IMR-90 (cell line): ENCODE data around the gene HEATR3. TPM values are rescaled to one million over a fixed set of nuclear protein-coding genes. Genes with fewer than 3 reads are reported as not detected.

ENCODE experiments used
- ATAC-seq: fragments of 200-7000 bp; cut with Tn5 transposase; 2 replicates; pipeline ENCODE4 v1.9.1; 2020; ENCODE audit warnings: low read depth, mild to moderate bottlenecking, moderate library complexity
- BruUV-seq: library from RNA; stranded (reverse); fragments of 400-500 nt; replicated peaks from 2 replicates; lab custom pipeline; 2021; lab: Mats Ljungman, UMichigan
- CTCF ChIA-PET: fragments of 300-600 bp; formaldehyde crosslinking; extraction: SDS; loops from one replicate; lab custom pipeline; 2021; ENCODE audit warnings: antibody characterized with exemption; lab: Yijun Ruan, JAX
- POLR2A ChIA-PET: fragments of 300-600 bp; sonication (Branson Sonifier 250); formaldehyde crosslinking; loops from one replicate; lab custom pipeline; 2022; ENCODE audit warnings: antibody characterized with exemption; ENCODE audit not compliant: unreplicated experiment; lab: Charles Lee
- DNase-seq: peaks from one replicate; pipeline ENCODE4 v3.0.0; 2013
- H2AFZ ChIP-seq: replicated peaks from 2 replicates; pipeline ENCODE3; 2013; ENCODE audit warnings: low read length, mild to moderate bottlenecking; ENCODE audit not compliant: poor library complexity
- H2AK5ac ChIP-seq: 2 replicates; pipeline ENCODE4 v1.6.1; 2013; ENCODE audit warnings: low read depth, low read length, inconsistent platforms
- H2AK9ac ChIP-seq: replicated peaks from 2 replicates; pipeline ENCODE3; 2013; ENCODE audit warnings: mild to moderate bottlenecking, low read depth, low read length, moderate library complexity; ENCODE audit not compliant: poor library complexity
- H2BK120ac ChIP-seq: 2 replicates; pipeline ENCODE4 v1.6.1; 2013; ENCODE audit warnings: low read depth, low read length, inconsistent platforms
- H2BK15ac ChIP-seq: 3 replicates; pipeline ENCODE4 v1.6.1; 2013; ENCODE audit warnings: low read depth, low read length, inconsistent platforms
- H2BK20ac ChIP-seq: 2 replicates; pipeline ENCODE4 v1.6.1; 2013; ENCODE audit warnings: low read depth, mild to moderate bottlenecking, inconsistent platforms, low read length, moderate library complexity
- H2BK5ac ChIP-seq: 2 replicates; pipeline ENCODE4 v1.6.1; 2013; ENCODE audit warnings: mild to moderate bottlenecking, low read depth, low read length, inconsistent platforms; ENCODE audit not compliant: poor library complexity, severe bottlenecking
- H3K14ac ChIP-seq: replicated peaks from 2 replicates; pipeline ENCODE4 v1.6.1; 2013; ENCODE audit warnings: low read depth, low read length, inconsistent platforms
- H3K18ac ChIP-seq: 2 replicates; pipeline ENCODE4 v1.6.1; 2013; ENCODE audit warnings: low read depth, low read length, control low read depth
- H3K23ac ChIP-seq: 2 replicates; pipeline ENCODE4 v1.6.1; 2013; ENCODE audit warnings: low read depth, low read length, inconsistent platforms
- H3K27ac ChIP-seq: 2 replicates; pipeline ENCODE4 v1.5.1; 2013; ENCODE audit warnings: mild to moderate bottlenecking, control low read depth, low read length; ENCODE audit not compliant: insufficient read depth
- H3K27me3 ChIP-seq: 2 replicates; pipeline ENCODE4 v1.6.1; 2013; ENCODE audit warnings: low read length; ENCODE audit not compliant: control insufficient read depth, insufficient read depth
- H3K36me3 ChIP-seq: 2 replicates; pipeline ENCODE4 v1.6.1; 2013; ENCODE audit warnings: low read length, mixed read lengths; ENCODE audit not compliant: control insufficient read depth, insufficient read depth
- H3K4ac ChIP-seq: 2 replicates; pipeline ENCODE4 v1.6.1; 2013; ENCODE audit warnings: low read depth, low read length, inconsistent platforms
- H3K4me1 ChIP-seq: 2 replicates; pipeline ENCODE4 v1.6.1; 2013; ENCODE audit warnings: low read length, mixed read lengths; ENCODE audit not compliant: control insufficient read depth, insufficient read depth
- H3K4me2 ChIP-seq: 2 replicates; pipeline ENCODE4 v1.6.1; 2013; ENCODE audit warnings: low read depth, mild to moderate bottlenecking, control low read depth, low read length, moderate library complexity
- H3K4me3 ChIP-seq: 2 replicates; pipeline ENCODE4 v1.5.1; 2013; ENCODE audit warnings: low read depth, mild to moderate bottlenecking, control low read depth, low read length, moderate library complexity; ENCODE audit not compliant: insufficient read depth
- H3K56ac ChIP-seq: 2 replicates; pipeline ENCODE4 v1.6.1; 2013; ENCODE audit warnings: low read length, inconsistent platforms; ENCODE audit not compliant: insufficient read depth; ENCODE audit errors: extremely low read depth
- H3K79me1 ChIP-seq, 2 experiments: 2 replicates each; pipeline ENCODE4 v1.6.1; 2013; ENCODE audit warnings: low read length in 2 of 2, inconsistent platforms in 1 of 2, low read depth in 1 of 2
- H3K9ac ChIP-seq: 2 replicates; pipeline ENCODE4 v1.6.1; 2013; ENCODE audit warnings: low read depth, low read length, control low read depth
- H3K9me1 ChIP-seq: 2 replicates; pipeline ENCODE4 v1.6.1; 2013; ENCODE audit warnings: low read length, inconsistent platforms; ENCODE audit not compliant: insufficient read depth
- H3K9me3 ChIP-seq: 2 replicates; pipeline ENCODE4 v1.6.1; 2013; ENCODE audit warnings: low read length; ENCODE audit not compliant: control insufficient read depth, insufficient read depth
- H4K20me1 ChIP-seq: 2 replicates; pipeline ENCODE4 v1.6.1; 2013; ENCODE audit warnings: low read length, inconsistent platforms; ENCODE audit not compliant: insufficient read depth
- H4K5ac ChIP-seq: 2 replicates; pipeline ENCODE4 v1.6.1; 2013; ENCODE audit warnings: mild to moderate bottlenecking, low read depth, low read length, control low read depth
- H4K8ac ChIP-seq, 2 experiments: 2 replicates each; pipeline ENCODE4 v1.6.1; 2013; ENCODE audit warnings: low read depth in 2 of 2, low read length in 2 of 2, control low read depth in 1 of 2, inconsistent platforms in 1 of 2
- H4K91ac ChIP-seq: 2 replicates; pipeline ENCODE4 v1.6.1; 2013; ENCODE audit warnings: low read depth, low read length, inconsistent platforms; ENCODE audit not compliant: insufficient read depth
- FOS ChIP-seq: fragments of 150-350 bp; IDR thresholded peaks from 2 replicates; pipeline ENCODE4 v1.6.1; 2016; ENCODE audit warnings: low read depth, low read length
- MAFK ChIP-seq: IDR thresholded peaks from 2 replicates; pipeline ENCODE4 v1.6.1; 2012; ENCODE audit warnings: low read depth, low read length, improper control_type of control experiment
- MAZ ChIP-seq: IDR thresholded peaks from 2 replicates; pipeline ENCODE4 v1.6.1; 2012; ENCODE audit warnings: low read depth, mild to moderate bottlenecking, low read length, improper control_type of control experiment, moderate library complexity, borderline replicate concordance
- MXI1 ChIP-seq: IDR thresholded peaks from 2 replicates; pipeline ENCODE4 v1.6.1; 2012; ENCODE audit warnings: low read depth, mild to moderate bottlenecking, low read length, moderate library complexity, borderline replicate concordance
- POLR2A ChIP-seq: IDR thresholded peaks from 2 replicates; pipeline ENCODE4 v1.6.1; 2012; ENCODE audit warnings: mild to moderate bottlenecking, low read depth, low read length
- RAD21 ChIP-seq: IDR thresholded peaks from 2 replicates; pipeline ENCODE4 v1.6.1; 2012; ENCODE audit warnings: low read length, improper control_type of control experiment
- RFX5 ChIP-seq: IDR thresholded peaks from 2 replicates; pipeline ENCODE4 v1.8.0; 2012; ENCODE audit warnings: low read depth, mild to moderate bottlenecking, low read length, moderate library complexity
- SMC3 ChIP-seq: fragments of 150-350 bp; IDR thresholded peaks from 2 replicates; pipeline ENCODE4 v1.6.1; 2016; ENCODE audit warnings: low read depth, mild to moderate bottlenecking, antibody characterized with exemption, low read length, moderate library complexity
- WGBS, 2 experiments: methylation state at CpG; one replicate each; pipeline versions ENCODE4 v1.1.5 to v1.1.7; 2013; ENCODE audit warnings: missing lambda C conversion rate in 2 of 2; ENCODE audit not compliant: insufficient read length in 1 of 2; ENCODE audit errors: extremely low coverage in 2 of 2; 5-methylcytosine and 5-hydroxymethylcytosine counted together
- dilution Hi-C: fragments of 300-500 bp; cut with HindIII; formaldehyde crosslinking; loops from one replicate; pipeline ENCODE4 v1.14.3; 2018; ENCODE audit warnings: low sequenced_read_pairs; ENCODE audit not compliant: unreplicated experiment
- in situ Hi-C: fragments of 300-500 bp; cut with MboI; formaldehyde crosslinking; loops from 3 replicates; pipeline ENCODE4 v1.14.3; 2019; ENCODE audit warnings: low sequenced_read_pairs, inconsistent platforms, mixed read lengths
- intact Hi-C: fragments of 100-400 bp; cut with micrococcal nuclease; formaldehyde crosslinking; loops from 2 replicates; pipeline ENCODE4 v1.10.0; 2022
- polyA plus RNA-seq, 3 experiments: library from polyadenylated mRNA; depleted of rRNA; stranded (reverse); fragments of >200 nt; gene quantifications; 2 replicates each; pipeline ENCODE4 v1.2.3, GENCODE V29; 2012; ENCODE audit warnings: low replicate concordance in 1 of 3
- total RNA-seq: library from RNA; depleted of rRNA; stranded (reverse); fragments of >200 nt; gene quantifications from 2 replicates; pipeline ENCODE4 v1.2.3, GENCODE V29; 2012
- TF ChIP-seq, protein P1 (sequence below): fragments of 150-350 bp; IDR thresholded peaks from 2 replicates; pipeline ENCODE4 v1.6.1; 2016; ENCODE audit warnings: low read depth, mild to moderate bottlenecking, low read length, moderate library complexity, borderline replicate concordance
- TF ChIP-seq, protein P2 (sequence below): conservative IDR thresholded peaks from 2 replicates; pipeline ENCODE4 v1.5.1; 2012; ENCODE audit warnings: mild to moderate bottlenecking, low read depth, low read length, improper control_type of control experiment

Gene HEATR3
- total and polyA plus RNA-seq, 2 of the 4 experiments (the other 2 are of a cell fraction): 9.4 to 21.1 TPM

DNA sequence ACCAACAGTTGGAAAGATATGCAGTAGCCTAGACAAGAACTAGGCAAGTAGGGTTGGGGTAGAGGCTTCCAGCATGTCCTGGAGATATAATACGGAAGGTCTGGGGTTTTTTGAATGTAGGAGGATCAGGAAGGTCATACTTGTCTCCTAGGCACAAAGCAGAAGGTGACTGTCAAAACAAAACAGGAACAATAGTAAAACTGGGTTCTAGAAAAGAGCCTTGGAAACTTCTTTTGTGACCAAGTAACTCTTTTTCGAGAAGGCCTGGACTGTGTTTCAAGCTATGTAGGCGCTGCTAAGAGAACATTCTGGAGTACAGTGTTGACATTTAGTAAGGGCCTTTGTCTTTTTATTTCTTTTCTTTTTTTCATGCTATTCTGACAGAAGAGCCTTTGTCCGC lies 60.4 kb downstream of the HEATR3 start:
- H4K8ac ChIP-seq: no peak overlapping the region
- dilution Hi-C loops: no loop called here
- no peaks in the 10 kb centered on the region for H4K20me1 ChIP-seq
- H2AK9ac ChIP-seq: no peak overlapping the region
- H2AK5ac ChIP-seq: no peak overlapping the region
- POLR2A ChIA-PET: no interaction called here
- H3K56ac ChIP-seq: no peak overlapping the region
- CTCF ChIA-PET: no interaction called here
- no peak overlapping the region for H3K27ac ChIP-seq
- H3K79me1 ChIP-seq: no peaks in the 10 kb centered on the region
- no peak overlapping the region for H4K5ac ChIP-seq
- no peak overlapping the region for H2BK15ac ChIP-seq
- no peak overlapping the region for H3K18ac ChIP-seq
- ATAC-seq (no peak), DNase-seq (no peak)
- H3K9ac ChIP-seq: no peak overlapping the region
- H3K23ac ChIP-seq: no peak overlapping the region
- no peak overlapping the region for H3K4me3 ChIP-seq
- H3K36me3 ChIP-seq: no peaks in the 10 kb centered on the region
- no peaks in the 10 kb centered on the region for H3K9me1 ChIP-seq
- no TSS peak for BruUV-seq
- peaks cover 3% of the 10 kb centered on the region for H3K27me3 ChIP-seq
- no peak overlapping the region for H3K14ac ChIP-seq
- 100% methylated on average over 1 of the region's 4 CpGs; no CpG with 5 or more reads in 1 of the 2 experiments for WGBS, 2 experiments
- H2BK5ac ChIP-seq: no peak overlapping the region
- TF ChIP-seq RFX5 (no peak), RAD21 (no peak), MAFK (no peak), FOS (no peak), MXI1 (no peak), SMC3 (no peak), POLR2A (no peak), MAZ (no peak)
- TF ChIP-seq, protein P1, sequence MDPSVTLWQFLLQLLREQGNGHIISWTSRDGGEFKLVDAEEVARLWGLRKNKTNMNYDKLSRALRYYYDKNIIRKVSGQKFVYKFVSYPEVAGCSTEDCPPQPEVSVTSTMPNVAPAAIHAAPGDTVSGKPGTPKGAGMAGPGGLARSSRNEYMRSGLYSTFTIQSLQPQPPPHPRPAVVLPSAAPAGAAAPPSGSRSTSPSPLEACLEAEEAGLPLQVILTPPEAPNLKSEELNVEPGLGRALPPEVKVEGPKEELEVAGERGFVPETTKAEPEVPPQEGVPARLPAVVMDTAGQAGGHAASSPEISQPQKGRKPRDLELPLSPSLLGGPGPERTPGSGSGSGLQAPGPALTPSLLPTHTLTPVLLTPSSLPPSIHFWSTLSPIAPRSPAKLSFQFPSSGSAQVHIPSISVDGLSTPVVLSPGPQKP: no peak
- TF ChIP-seq, protein P2, sequence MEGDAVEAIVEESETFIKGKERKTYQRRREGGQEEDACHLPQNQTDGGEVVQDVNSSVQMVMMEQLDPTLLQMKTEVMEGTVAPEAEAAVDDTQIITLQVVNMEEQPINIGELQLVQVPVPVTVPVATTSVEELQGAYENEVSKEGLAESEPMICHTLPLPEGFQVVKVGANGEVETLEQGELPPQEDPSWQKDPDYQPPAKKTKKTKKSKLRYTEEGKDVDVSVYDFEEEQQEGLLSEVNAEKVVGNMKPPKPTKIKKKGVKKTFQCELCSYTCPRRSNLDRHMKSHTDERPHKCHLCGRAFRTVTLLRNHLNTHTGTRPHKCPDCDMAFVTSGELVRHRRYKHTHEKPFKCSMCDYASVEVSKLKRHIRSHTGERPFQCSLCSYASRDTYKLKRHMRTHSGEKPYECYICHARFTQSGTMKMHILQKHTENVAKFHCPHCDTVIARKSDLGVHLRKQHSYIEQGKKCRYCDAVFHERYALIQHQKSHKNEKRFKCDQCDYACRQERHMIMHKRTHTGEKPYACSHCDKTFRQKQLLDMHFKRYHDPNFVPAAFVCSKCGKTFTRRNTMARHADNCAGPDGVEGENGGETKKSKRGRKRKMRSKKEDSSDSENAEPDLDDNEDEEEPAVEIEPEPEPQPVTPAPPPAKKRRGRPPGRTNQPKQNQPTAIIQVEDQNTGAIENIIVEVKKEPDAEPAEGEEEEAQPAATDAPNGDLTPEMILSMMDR: no peak
- intact Hi-C loops: no loop called here
- H2BK20ac ChIP-seq: no peak overlapping the region
- H3K4me2 ChIP-seq: no peak overlapping the region
- no peaks in the 10 kb centered on the region for H3K9me3 ChIP-seq
- no peak overlapping the region for H2BK120ac ChIP-seq
- H4K91ac ChIP-seq: no peak overlapping the region
- in situ Hi-C loops: loop anchor here (10.0 kb wide), 1 partner anchor 59 kb away; no protein-coding TSS in a partner anchor
- H3K4me1 ChIP-seq: no peaks in the 10 kb centered on the region
- no peak overlapping the region for H3K4ac ChIP-seq
- no peak overlapping the region for H2AFZ ChIP-seq
